Memory B cell (primary cell): Measurements from ENCODE around the gene SUGCT.

Source experiments
- ATAC-seq: fragments of 150-1000 bp; cut with Tn5 transposase; 2 replicates; pipeline ENCODE4 v1.10.0; 2021; ENCODE audit warnings: low read depth, mild to moderate bottlenecking, moderate library complexity
- DNase-seq, 2 donors: peaks; one replicate each; pipeline ENCODE4 v3.0.0; 2022; ENCODE audit warnings: low spot score in 2 of 2
- H3K27ac Mint-ChIP-seq: one replicate; pipeline ENCODE4 v1.8.0; 2022; ENCODE audit warnings: mild to moderate bottlenecking, moderate library complexity, mixed read lengths
- H3K27me3 Mint-ChIP-seq: one replicate; pipeline ENCODE4 v1.8.0; 2022; ENCODE audit warnings: mixed read lengths
- H3K36me3 Mint-ChIP-seq: one replicate; pipeline ENCODE4 v1.8.0; 2022; ENCODE audit warnings: mild to moderate bottlenecking, mixed read lengths
- H3K4me1 Mint-ChIP-seq: one replicate; pipeline ENCODE4 v1.8.0; 2022; ENCODE audit warnings: mixed read lengths
- H3K4me3 Mint-ChIP-seq: one replicate; pipeline ENCODE4 v1.8.0; 2022; ENCODE audit warnings: mild to moderate bottlenecking, moderate library complexity, mixed read lengths
- H3K9me3 Mint-ChIP-seq: one replicate; pipeline ENCODE4 v1.8.0; 2022; ENCODE audit warnings: mixed read lengths

SUGCT gene

DNA sequence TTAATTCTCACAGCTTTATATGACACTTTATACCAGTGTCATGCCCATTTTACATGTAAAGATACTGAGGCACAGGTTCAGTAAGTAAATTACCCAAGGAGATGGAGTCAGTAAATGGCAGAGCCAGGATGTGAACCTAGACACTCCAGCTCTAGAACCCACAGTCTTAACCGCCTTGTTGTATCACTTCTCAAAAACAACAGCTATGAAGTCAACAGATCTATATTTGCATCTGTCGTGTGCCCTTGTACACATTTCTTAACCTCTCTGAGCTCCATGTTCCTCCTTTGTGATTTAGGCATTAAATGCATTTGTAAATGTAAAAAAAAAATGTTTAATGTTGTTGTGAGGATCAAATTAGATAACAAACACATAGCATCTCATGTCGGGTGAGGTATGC is 716.2 kb downstream of the SUGCT start:
- Mint-ChIP-seq H3K27ac (no peak overlapping the region), H3K9me3 (peaks cover 3% of the 10 kb centered on the region), H3K4me3 (no peak overlapping the region), H3K36me3 (no peaks in the 10 kb centered on the region), H3K27me3 (no peaks in the 10 kb centered on the region), H3K4me1 (no peaks in the 10 kb centered on the region)
- ATAC-seq, result no peak
- no peak for DNase-seq

DNA sequence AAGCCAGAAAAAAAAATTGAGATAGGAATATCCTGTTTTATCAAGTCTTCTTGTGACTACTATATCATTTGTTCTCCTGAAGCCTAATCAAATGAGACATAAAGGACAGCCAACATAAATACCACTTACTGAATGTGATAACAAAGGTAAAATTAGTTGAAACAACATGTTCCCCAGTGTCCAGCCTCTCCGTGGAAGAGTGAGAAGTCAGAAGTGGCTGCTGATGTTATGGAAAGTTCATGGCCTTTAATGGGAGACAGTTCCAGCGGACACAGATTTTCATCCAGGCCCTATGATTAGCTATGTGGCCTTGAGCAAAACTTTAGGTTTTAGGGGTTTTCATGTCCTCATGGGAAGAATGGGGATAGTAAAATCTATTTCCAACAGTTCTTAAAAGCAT is 724.3 kb downstream of the SUGCT start:
- Mint-ChIP-seq H3K27me3 (no peaks in the 10 kb centered on the region), H3K4me3 (no peak overlapping the region), H3K4me1 (no peaks in the 10 kb centered on the region), H3K9me3 (peaks cover 3% of the 10 kb centered on the region), H3K36me3 (no peaks in the 10 kb centered on the region), H3K27ac (no peak overlapping the region)
- no peak for DNase-seq
- ATAC-seq, result no peak

DNA sequence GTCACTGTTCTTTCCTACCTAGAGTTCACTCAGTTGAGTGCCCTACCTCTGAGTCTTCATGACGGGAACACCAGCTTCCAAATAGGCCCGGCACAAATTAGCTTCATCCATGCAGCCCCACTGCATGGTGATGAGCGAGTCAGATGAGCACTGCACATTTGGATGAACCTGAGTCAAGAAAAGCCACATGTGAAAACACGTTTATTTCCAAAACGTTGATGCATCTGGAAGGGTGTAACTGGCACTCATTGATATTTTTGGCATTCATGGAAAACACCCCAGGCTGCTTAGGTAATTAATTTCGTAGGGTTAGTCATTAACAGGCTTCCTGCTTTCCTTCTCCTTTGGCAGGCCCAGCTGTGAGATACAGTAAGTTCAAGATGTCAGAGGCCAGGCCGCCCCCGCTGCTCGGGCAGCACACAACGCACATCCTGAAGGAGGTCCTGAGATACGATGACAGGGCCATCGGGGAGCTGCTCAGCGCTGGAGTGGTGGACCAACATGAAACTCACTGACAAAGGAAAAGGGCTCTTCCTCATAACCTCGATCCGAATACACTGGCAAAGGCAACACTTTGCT is 725.2 kb downstream of the SUGCT start:
- no peaks in the 10 kb centered on the region for H3K9me3 Mint-ChIP-seq
- H3K27ac Mint-ChIP-seq, result no peak overlapping the region
- no peaks in the 10 kb centered on the region for H3K27me3 Mint-ChIP-seq
- H3K36me3 Mint-ChIP-seq, result no peaks in the 10 kb centered on the region
- H3K4me3 Mint-ChIP-seq, result no peak overlapping the region
- no peaks in the 10 kb centered on the region for H3K4me1 Mint-ChIP-seq
- no peak for DNase-seq
- no peak for ATAC-seq

DNA sequence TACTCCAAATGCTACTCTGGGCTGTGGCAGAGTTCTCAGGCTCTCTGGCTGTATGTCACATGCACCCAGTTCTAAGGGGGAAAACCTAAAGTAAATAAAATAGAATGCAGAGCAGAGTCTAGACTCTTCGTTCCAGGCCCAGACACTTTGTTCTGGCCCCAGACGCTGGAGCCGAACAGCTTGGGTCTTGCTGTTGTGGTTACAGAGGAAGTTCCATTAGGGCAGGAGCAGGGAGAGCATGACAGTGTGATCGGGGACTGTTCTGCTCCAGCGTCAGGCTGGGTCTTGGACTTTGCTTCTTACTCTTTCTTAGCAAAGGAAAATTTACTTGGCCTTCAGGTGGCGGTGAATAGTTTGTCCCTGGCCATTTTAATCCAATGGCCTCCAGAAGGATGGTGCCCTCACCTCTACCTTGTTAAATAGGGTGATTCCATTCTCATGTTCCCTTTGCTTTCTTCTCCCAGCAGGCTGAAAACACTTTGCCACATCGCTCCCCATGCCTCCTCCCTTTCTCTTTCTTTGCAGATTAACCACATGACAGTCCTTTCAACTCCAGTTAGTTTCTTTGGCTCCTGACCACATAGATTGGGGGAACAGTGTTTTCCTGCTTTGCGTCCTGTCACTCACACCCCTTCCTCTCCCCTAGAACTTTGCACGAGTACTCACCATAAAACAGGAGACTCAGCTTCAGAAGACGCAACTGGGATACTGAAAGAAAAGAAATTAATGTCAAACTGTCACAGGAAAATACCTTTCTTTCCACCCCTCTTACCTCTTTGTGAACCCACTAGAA is 730.8 kb downstream of the SUGCT start:
- H3K4me1 Mint-ChIP-seq, result no peaks in the 10 kb centered on the region
- H3K4me3 Mint-ChIP-seq, result no peak overlapping the region
- H3K27ac Mint-ChIP-seq, result no peak overlapping the region
- no peak for DNase-seq
- ATAC-seq, result no peak
- no peaks in the 10 kb centered on the region for H3K27me3 Mint-ChIP-seq
- H3K36me3 Mint-ChIP-seq, result no peaks in the 10 kb centered on the region
- H3K9me3 Mint-ChIP-seq, result no peaks in the 10 kb centered on the region

DNA sequence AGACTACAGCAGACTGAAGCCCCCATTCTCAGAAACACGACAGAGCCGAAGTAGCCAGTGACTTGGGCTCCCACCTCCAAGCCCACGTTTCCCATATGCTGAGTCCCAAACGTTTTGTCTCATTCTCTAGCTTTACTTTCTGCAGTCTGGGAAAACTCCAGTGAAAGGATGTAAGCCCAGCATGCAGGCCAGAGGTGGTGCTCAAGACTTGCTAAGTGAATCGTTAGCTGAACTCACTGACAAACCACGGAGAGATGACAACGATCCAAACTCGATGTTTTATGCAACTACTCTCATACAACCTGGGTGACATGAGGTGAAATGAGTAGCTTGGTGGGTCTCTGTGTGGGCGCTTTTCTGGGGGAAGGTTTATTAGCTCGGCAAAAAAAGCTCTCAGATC is 731.8 kb downstream of the SUGCT start:
- Mint-ChIP-seq H3K27me3 (no peaks in the 10 kb centered on the region), H3K4me3 (no peak overlapping the region), H3K36me3 (no peaks in the 10 kb centered on the region), H3K27ac (no peak overlapping the region), H3K4me1 (no peaks in the 10 kb centered on the region), H3K9me3 (no peaks in the 10 kb centered on the region)
- ATAC-seq (no peak), DNase-seq (no peak)

DNA sequence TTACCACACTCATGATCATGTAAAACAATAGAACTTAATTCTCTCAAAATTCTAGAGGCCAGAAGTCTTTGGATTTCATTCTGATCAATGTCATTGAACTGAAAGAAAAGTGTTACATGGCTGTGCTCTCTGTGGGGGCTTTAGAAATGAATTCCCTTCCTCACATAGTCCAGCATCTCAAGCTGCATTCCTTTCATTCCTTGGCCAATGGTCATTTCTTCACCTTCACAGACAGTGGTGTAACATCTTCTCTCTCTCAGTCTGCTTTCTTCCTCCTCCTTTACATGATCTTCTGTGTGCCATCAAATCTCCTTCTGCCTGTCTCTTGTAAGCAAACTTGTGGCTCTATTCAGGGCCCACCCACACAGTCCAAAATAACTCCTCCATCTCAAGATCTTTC is 735.3 kb downstream of the SUGCT start:
- Mint-ChIP-seq H3K27ac (no peak overlapping the region), H3K36me3 (no peaks in the 10 kb centered on the region), H3K4me3 (no peak overlapping the region), H3K9me3 (no peaks in the 10 kb centered on the region), H3K4me1 (no peaks in the 10 kb centered on the region), H3K27me3 (no peaks in the 10 kb centered on the region)
- ATAC-seq, result no peak
- DNase-seq, result no peak

DNA sequence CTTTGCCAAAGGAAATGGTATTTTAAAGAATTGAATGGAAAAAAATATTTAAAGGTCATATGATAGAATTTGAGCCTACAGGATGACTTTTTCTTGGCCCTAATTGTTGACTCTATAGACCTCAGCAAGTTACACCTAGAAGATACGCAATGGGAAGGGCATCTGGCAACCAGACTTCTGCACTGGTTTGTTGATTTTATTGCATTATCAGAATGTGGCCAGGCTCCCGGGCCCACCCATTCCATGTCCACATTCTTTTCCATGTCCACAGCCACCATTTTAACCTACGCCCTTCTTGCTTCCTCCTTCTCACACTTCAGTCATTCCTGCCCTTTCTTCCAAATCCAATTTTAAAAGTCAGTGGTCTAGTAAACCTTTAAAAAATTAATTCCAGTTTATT is 738.4 kb downstream of the SUGCT start:
- Mint-ChIP-seq H3K4me1 (no peaks in the 10 kb centered on the region), H3K36me3 (no peaks in the 10 kb centered on the region), H3K4me3 (no peak overlapping the region), H3K27me3 (no peaks in the 10 kb centered on the region), H3K27ac (no peak overlapping the region), H3K9me3 (no peaks in the 10 kb centered on the region)
- no peak for DNase-seq
- no peak for ATAC-seq

DNA sequence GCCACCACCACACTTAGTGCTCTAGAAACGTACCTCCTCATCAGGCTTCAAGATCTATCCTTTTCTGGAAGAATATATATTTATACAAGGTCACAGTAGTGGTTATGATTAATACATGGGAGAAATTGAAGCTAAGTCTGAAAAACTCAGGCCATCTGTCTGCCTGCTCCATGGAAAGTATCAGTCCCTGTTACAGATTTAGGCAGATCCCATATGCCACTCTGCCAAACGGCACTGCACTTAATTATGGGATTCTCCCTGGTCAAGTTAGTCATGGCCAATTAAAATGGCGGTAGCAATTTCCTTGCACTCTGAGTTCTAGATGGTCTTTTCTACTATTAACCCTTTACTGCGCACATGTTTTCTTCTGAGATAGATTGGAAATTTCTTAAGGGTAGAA is 740.0 kb downstream of the SUGCT start:
- ATAC-seq (no peak), DNase-seq (no peak)
- H3K4me3 Mint-ChIP-seq, result no peak overlapping the region
- no peak overlapping the region for H3K27ac Mint-ChIP-seq
- no peaks in the 10 kb centered on the region for H3K27me3 Mint-ChIP-seq
- H3K4me1 Mint-ChIP-seq, result no peaks in the 10 kb centered on the region
- no peaks in the 10 kb centered on the region for H3K9me3 Mint-ChIP-seq
- no peaks in the 10 kb centered on the region for H3K36me3 Mint-ChIP-seq

DNA sequence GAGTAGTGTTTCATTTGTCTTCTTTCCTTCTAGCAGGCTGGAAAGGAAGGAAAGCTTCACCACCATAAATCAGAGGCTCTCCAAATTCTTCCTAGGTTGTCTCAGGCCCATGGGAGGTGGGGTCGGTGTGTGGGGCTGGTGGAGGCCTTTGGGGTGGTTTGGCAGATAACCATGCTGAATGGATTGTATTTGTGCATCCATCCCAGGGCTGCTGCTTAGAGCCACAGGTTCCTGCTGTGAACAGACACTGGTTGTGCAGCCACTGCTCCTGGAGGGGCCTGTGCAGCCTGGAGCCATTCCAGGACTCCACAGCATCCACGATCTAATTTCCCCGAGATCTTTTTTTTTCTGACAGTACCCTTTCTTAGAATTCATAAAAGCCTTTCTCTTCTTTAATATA is 741.8 kb downstream of the SUGCT start:
- H3K4me3 Mint-ChIP-seq, result no peak overlapping the region
- DNase-seq (no peak), ATAC-seq (no peak)
- H3K27me3 Mint-ChIP-seq, result no peaks in the 10 kb centered on the region
- H3K36me3 Mint-ChIP-seq, result no peaks in the 10 kb centered on the region
- no peaks in the 10 kb centered on the region for H3K4me1 Mint-ChIP-seq
- no peaks in the 10 kb centered on the region for H3K9me3 Mint-ChIP-seq
- no peak overlapping the region for H3K27ac Mint-ChIP-seq

DNA sequence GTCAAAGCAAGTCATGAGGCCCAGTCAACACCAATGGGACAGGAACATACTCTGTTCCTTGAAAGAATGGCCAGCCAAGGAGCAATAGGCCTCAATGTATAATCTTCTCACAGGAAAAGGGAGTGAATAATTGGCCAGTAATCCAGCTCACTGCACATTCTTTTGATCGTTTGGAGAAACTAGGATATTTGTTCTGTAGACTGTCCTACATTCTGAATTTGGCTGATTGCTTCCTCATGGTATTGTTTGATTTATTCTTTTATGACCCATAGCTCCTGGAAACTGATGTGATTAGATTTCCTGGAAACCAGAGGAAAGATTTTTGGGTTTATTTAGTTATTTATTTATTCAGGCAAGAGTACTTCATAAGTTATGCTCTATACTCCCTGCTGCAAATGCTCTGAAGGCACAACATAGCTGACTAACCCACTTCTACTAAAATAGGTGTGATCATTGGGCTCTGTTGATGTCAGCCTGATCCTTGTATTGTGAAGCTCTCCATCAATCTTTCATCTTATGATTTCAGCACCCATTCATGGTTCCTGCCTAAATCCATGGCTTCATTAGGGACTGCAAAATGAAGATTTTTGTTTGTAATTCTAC is 745.2 kb downstream of the SUGCT start:
- H3K27ac Mint-ChIP-seq, result no peak overlapping the region
- H3K4me3 Mint-ChIP-seq, result no peak overlapping the region
- no peak for ATAC-seq
- H3K27me3 Mint-ChIP-seq, result no peaks in the 10 kb centered on the region
- H3K4me1 Mint-ChIP-seq, result no peaks in the 10 kb centered on the region
- H3K36me3 Mint-ChIP-seq, result no peaks in the 10 kb centered on the region
- H3K9me3 Mint-ChIP-seq, result no peaks in the 10 kb centered on the region
- DNase-seq, result no peak

DNA sequence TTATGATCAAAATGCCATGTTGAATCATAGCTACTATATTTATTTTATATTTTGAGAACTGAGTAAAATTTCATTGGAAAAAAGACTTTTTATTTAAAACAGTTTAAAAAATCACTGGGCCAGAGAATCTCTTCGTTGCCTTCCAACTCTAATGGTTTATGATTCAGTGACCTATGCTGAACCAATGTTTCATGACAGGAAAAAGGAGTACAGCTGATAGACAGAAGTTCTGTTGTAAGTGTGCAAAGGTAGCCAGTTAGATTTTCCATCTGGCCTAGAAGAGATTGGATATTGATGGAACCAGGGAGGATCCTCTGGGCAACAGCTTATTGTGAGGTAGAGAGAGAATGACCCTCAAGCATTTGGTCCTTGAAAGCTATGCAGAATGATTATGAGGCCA is 745.8 kb downstream of the SUGCT start:
- no peak overlapping the region for H3K4me3 Mint-ChIP-seq
- no peaks in the 10 kb centered on the region for H3K4me1 Mint-ChIP-seq
- no peak for DNase-seq
- no peaks in the 10 kb centered on the region for H3K36me3 Mint-ChIP-seq
- no peaks in the 10 kb centered on the region for H3K27me3 Mint-ChIP-seq
- H3K9me3 Mint-ChIP-seq, result no peaks in the 10 kb centered on the region
- ATAC-seq, result no peak
- no peak overlapping the region for H3K27ac Mint-ChIP-seq

DNA sequence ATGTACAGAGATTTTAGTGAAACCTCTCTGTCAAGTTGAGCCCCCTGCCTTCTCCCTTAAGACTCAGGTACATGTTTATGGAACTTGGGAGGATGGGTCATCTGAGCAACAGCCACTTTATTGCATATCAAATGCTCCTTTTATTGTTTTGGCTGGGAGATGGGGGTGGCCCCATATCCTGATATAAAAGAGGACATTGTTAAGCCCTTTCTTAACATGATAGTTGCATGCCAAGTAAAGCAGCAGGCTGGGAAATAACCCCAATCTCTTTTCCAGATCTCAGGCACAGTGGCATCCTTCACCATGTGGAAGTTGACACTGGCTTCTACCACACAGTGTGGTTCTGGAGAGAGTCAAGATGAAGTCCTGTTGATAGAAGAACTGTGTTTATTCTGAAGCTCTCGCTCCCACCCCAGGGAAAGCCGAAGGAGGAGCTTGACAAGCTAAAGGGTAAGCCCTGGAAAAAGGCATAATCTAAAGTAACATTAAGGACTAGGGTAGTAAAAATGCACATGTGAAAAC is 746.7 kb downstream of the SUGCT start:
- H3K9me3 Mint-ChIP-seq, result no peaks in the 10 kb centered on the region
- DNase-seq (no peak), ATAC-seq (no peak)
- H3K4me3 Mint-ChIP-seq, result no peak overlapping the region
- no peaks in the 10 kb centered on the region for H3K4me1 Mint-ChIP-seq
- no peaks in the 10 kb centered on the region for H3K36me3 Mint-ChIP-seq
- H3K27me3 Mint-ChIP-seq, result no peaks in the 10 kb centered on the region
- no peak overlapping the region for H3K27ac Mint-ChIP-seq

DNA sequence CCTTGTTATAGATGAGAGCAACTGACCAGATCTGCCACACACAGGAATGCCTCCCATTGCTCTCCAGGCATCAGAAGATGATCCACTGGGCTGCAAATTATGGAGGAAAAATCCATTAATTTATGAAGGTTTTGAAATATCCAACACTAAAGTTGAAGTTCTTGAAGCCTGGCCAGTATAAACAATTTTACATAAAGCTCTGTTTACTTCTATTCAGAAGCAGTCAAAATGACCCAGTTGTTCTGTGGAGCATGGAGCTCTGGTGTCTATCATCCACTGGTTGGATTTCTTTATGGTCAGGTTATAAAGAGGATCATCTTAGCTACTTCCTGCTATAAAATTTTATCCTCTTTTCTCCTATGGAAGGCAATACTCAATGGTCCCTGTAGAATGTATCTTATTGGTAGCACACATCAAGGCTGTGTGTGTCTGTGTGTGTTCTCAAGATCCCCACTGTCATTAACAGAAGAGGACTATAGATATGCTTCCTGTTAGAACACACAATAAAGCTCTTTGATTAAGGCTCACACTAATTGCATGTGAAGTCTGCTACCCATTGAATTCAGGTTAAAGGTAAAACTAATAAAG is 747.4 kb downstream of the SUGCT start:
- Mint-ChIP-seq H3K4me1 (no peaks in the 10 kb centered on the region), H3K36me3 (no peaks in the 10 kb centered on the region), H3K9me3 (no peaks in the 10 kb centered on the region), H3K27ac (no peak overlapping the region), H3K27me3 (peaks cover under 1% of the 10 kb centered on the region), H3K4me3 (no peak overlapping the region)
- ATAC-seq (no peak), DNase-seq (no peak)

DNA sequence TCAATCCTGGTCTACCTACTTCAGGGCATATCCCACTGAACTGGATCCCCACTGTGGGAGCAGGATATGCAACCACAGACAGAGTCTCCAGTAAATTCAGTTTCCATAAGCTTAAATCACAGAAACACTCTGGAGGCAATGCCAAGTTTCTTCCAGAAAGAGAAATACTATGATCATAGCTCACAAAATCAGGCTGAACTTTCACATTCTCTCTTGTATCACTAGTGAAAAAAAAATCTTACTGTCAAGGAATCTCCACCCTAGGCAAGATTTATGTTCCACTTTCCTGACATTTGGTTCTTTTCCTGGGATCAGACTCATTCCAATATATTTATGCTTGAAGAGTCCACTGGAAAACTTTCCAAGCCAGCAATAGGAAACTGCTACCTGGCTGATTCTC is 749.0 kb downstream of the SUGCT start:
- ATAC-seq (no peak), DNase-seq (no peak)

More for the DNA sequence above, 749.0 kb downstream of the SUGCT start:
- H3K36me3 Mint-ChIP-seq, result no peaks in the 10 kb centered on the region
- H3K9me3 Mint-ChIP-seq, result no peaks in the 10 kb centered on the region
- no peaks in the 10 kb centered on the region for H3K4me1 Mint-ChIP-seq
- no peak overlapping the region for H3K4me3 Mint-ChIP-seq
- no peak overlapping the region for H3K27ac Mint-ChIP-seq
- H3K27me3 Mint-ChIP-seq, result peaks cover 2% of the 10 kb centered on the region
